ENCODE results near the gene SRXN1.

Gene SRXN1

GRCh38 chr20:621125-621756 lies 31.8 kb downstream of the SRXN1 start:
- no peak for DNase-seq (ENCODE audit: extremely low read depth, low read depth)
- no peak for TF ChIP-seq CTCF (IDR thresholded peaks at IDR 0.05; ENCODE audit: low read depth, low read length)

- DNase-seq (ENCODE audit: extremely low read depth, low read depth), result no peak
- no peak for TF ChIP-seq CTCF (IDR thresholded peaks at IDR 0.05; ENCODE audit: low read depth, low read length)
Observed at GRCh38 chr20:620246-620645, 32.8 kb downstream of the SRXN1 start.

GRCh38 chr20:618980-619379 lies 34.0 kb downstream of the SRXN1 start:
- DNase-seq (ENCODE audit: extremely low read depth, low read depth), result no peak

GRCh38 chr20:617934-618690 lies 34.9 kb downstream of the SRXN1 start:
- TF ChIP-seq CTCF (IDR thresholded peaks at IDR 0.05; ENCODE audit: low read depth, low read length), result no peak
- DNase-seq (ENCODE audit: extremely low read depth, low read depth), result no peak

More at GRCh38 chr20:618980-619379, 34.0 kb downstream of the SRXN1 start:
- no peak for TF ChIP-seq CTCF (IDR thresholded peaks at IDR 0.05; ENCODE audit: low read depth, low read length)

GRCh38 chr20:615514-615913 lies 37.5 kb downstream of the SRXN1 start:
- TF ChIP-seq CTCF (IDR thresholded peaks at IDR 0.05; ENCODE audit: low read depth, low read length), result no peak
- no peak for DNase-seq (ENCODE audit: extremely low read depth, low read depth)

GRCh38 chr20:611843-612185 lies 41.2 kb downstream of the SRXN1 start:
- no peak for TF ChIP-seq CTCF (IDR thresholded peaks at IDR 0.05; ENCODE audit: low read depth, low read length)

GRCh38 chr20:611047-611842 lies 41.8 kb downstream of the SRXN1 start:
- DNase-seq (ENCODE audit: extremely low read depth, low read depth), result no peak
- no peak for TF ChIP-seq CTCF (IDR thresholded peaks at IDR 0.05; ENCODE audit: low read depth, low read length)

More at GRCh38 chr20:611843-612185, 41.2 kb downstream of the SRXN1 start:
- no peak for DNase-seq (ENCODE audit: extremely low read depth, low read depth)
